Measurements from ENCODE around the gene OR14J1. TPM values are rescaled to one million over a fixed set of nuclear protein-coding genes. Genes with fewer than 3 reads are reported as not detected.
A peak's percentile ranks its signal among the peaks of the same experiment; 100 is the strongest.
"Not testable (repeated sequence)": the region's sequence is repeated elsewhere in the genome, so short reads cannot be mapped to it uniquely, and the experiment has no call there.

Gene OR14J1
- total and polyA plus RNA-seq, 5 donors from 2014 or later: not detected

DNA sequence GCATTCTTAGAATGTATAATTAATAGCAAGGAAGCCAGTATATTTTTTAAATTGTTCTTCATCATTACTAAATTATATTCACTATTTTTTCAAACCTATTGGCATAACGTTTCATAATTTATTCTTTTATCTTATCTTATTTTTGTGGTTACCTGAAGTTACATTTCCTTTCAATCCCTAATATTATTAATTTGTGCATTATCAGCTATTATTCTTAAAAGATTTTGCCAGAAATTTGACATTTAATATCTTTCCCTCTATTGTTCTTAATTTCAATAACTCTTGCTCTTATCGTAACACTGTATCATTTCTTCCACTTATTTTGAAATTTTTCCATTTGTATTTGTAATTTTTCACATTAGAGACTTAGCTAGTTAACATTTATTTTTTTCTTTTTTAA lies 18.4 kb downstream of the OR14J1 start:
- peaks cover 15% of the 10 kb centered on the region for H3K27me3 Mint-ChIP-seq
- H3K27me3 ChIP-seq (ENCODE audit: control insufficient read depth, insufficient read depth, low read length): peaks cover 2% of the 10 kb centered on the region
- H3K4me1 Mint-ChIP-seq: peaks cover 0 to 2% (median under 1%) of the 10 kb centered on the region in 4 donors
- no peak overlapping the region for H3K4me3 ChIP-seq (ENCODE audit: low read depth, low read length)
- no peaks in the 10 kb centered on the region for H3K9me3 Mint-ChIP-seq
- no peaks in the 10 kb centered on the region for H3K36me3 Mint-ChIP-seq
- H3K36me3 ChIP-seq (ENCODE audit: control insufficient read depth, insufficient read depth, low read length): no peaks in the 10 kb centered on the region
- H3K4me3 Mint-ChIP-seq: no peak overlapping the region
- no peak overlapping the region for H3K27ac Mint-ChIP-seq
- ATAC-seq (ENCODE audit: low read depth in 2 of 2) (no peak), DNase-seq (no peak)
- no peaks in the 10 kb centered on the region for H3K4me1 ChIP-seq (ENCODE audit: control insufficient read depth, insufficient read depth, low read length, poor library complexity, severe bottlenecking)
- no peaks in the 10 kb centered on the region for H3K9me3 ChIP-seq (ENCODE audit: control insufficient read depth in 2 of 2, low read length in 2 of 2)
- no peak overlapping the region for H3K27ac ChIP-seq (ENCODE audit: insufficient read depth, low read length, poor library complexity, severe bottlenecking)

DNA sequence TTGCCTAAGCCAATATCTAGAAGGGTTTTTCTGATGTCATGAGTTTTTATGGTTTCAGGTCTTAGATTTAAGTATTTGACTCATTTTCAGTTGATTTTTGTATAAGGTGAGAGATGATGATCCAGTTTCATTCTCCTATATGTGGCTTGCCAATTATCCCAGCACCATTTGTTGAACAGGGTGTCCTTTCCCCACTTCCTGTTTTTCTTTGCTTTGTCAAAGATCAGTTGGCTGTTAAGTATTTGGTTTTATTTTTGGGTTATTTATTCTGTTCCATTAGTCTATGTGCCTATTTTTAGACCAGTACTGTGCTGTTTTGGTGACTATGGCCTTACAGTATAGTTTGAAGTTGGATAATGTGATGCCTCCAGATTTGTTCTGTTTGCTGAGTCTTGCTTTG lies 21.8 kb downstream of the OR14J1 start:
- not testable (repeated sequence) for DNase-seq; H3K4me1 Mint-ChIP-seq; H3K36me3 Mint-ChIP-seq; H3K36me3 ChIP-seq (ENCODE audit: control insufficient read depth, insufficient read depth, low read length); H3K4me1 ChIP-seq (ENCODE audit: control insufficient read depth, insufficient read depth, low read length, poor library complexity, severe bottlenecking); H3K4me3 ChIP-seq (ENCODE audit: low read depth, low read length); H3K27me3 ChIP-seq (ENCODE audit: control insufficient read depth, insufficient read depth, low read length); H3K9me3 ChIP-seq (ENCODE audit: control insufficient read depth in 2 of 2, low read length in 2 of 2); H3K27ac ChIP-seq (ENCODE audit: insufficient read depth, low read length, poor library complexity, severe bottlenecking); H3K9me3 Mint-ChIP-seq; H3K4me3 Mint-ChIP-seq; H3K27ac Mint-ChIP-seq; ATAC-seq (ENCODE audit: low read depth in 2 of 2)
- H3K27me3 Mint-ChIP-seq: peaks cover 11% of the 10 kb centered on the region

DNA sequence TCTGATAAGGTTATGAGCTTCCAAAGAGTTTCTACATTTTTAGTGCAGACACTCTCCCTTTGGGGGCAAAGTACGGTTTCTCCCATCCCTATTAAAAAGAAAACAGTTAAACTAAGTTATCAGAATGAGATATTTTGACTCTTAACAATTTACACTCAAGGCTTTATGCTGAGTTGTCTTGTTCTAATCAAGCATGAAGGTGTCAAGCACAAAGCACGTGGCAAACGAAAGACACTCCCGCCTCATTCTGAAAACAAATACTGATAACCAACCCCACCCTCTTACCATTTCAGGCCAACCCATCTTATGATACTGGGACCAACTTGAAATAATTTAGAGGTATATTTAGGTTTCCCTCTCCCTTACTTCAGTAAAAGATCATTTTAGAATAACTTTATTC lies 24.3 kb downstream of the OR14J1 start:
- Histone ChIP-seq H3K4me3 (ENCODE audit: low read depth, low read length) (no peak overlapping the region), H3K9me3 (ENCODE audit: control insufficient read depth in 2 of 2, low read length in 2 of 2) (no peaks in the 10 kb centered on the region), H3K4me1 (ENCODE audit: control insufficient read depth, insufficient read depth, low read length, poor library complexity, severe bottlenecking) (no peaks in the 10 kb centered on the region), H3K27ac (ENCODE audit: insufficient read depth, low read length, poor library complexity, severe bottlenecking) (no peak overlapping the region), H3K27me3 (ENCODE audit: control insufficient read depth, insufficient read depth, low read length) (peaks cover 7% of the 10 kb centered on the region), H3K36me3 (ENCODE audit: control insufficient read depth, insufficient read depth, low read length) (no peaks in the 10 kb centered on the region)
- no peak for ATAC-seq (ENCODE audit: low read depth in 2 of 2)
- H3K9me3 Mint-ChIP-seq: peaks cover 0 to 1% (median 0%) of the 10 kb centered on the region in 7 donors
- no peaks in the 10 kb centered on the region for H3K36me3 Mint-ChIP-seq
- no peak for DNase-seq
- no peak overlapping the region for H3K27ac Mint-ChIP-seq
- H3K27me3 Mint-ChIP-seq: peaks cover 24% of the 10 kb centered on the region
- no peak overlapping the region for H3K4me3 Mint-ChIP-seq
- H3K4me1 Mint-ChIP-seq: peaks cover 0 to 2% (median under 1%) of the 10 kb centered on the region in 4 donors

DNA sequence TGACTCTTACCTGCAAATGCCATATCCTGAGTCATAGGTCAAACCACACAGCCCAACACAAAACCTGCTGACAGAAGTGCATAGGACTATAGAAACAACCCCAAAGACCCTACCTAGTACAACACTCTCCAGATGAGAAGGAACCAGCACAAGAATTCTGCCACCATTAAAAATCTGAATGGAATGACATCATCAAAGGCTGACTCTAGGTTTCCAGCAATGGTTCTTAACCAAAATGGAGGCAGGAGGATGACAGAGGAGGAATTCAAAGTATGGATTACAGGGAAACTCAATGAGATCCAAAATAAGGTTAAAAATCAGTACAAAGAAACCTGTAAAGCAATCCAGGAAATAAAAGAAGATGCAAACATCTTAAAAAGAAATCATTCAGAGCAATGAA lies 31.2 kb downstream of the OR14J1 start:
- Mint-ChIP-seq H3K27ac (peak overlapping the region in 1 of 3 donors; percentile 33), H3K4me1 (no peaks in the 10 kb centered on the region), H3K27me3 (peaks cover 32% of the 10 kb centered on the region), H3K9me3 (peaks cover 0 to 4% (median 1%) of the 10 kb centered on the region in 7 donors), H3K36me3 (no peaks in the 10 kb centered on the region), H3K4me3 (no peak overlapping the region)
- H3K27ac ChIP-seq (ENCODE audit: insufficient read depth, low read length, poor library complexity, severe bottlenecking): no peak overlapping the region
- H3K4me3 ChIP-seq (ENCODE audit: low read depth, low read length): no peak overlapping the region
- no peaks in the 10 kb centered on the region for H3K9me3 ChIP-seq (ENCODE audit: control insufficient read depth in 2 of 2, low read length in 2 of 2)
- no peaks in the 10 kb centered on the region for H3K36me3 ChIP-seq (ENCODE audit: control insufficient read depth, insufficient read depth, low read length)
- no peaks in the 10 kb centered on the region for H3K4me1 ChIP-seq (ENCODE audit: control insufficient read depth, insufficient read depth, low read length, poor library complexity, severe bottlenecking)
- ATAC-seq (ENCODE audit: low read depth in 2 of 2) (no peak), DNase-seq (no peak)
- H3K27me3 ChIP-seq (ENCODE audit: control insufficient read depth, insufficient read depth, low read length): peaks cover 5% of the 10 kb centered on the region

DNA sequence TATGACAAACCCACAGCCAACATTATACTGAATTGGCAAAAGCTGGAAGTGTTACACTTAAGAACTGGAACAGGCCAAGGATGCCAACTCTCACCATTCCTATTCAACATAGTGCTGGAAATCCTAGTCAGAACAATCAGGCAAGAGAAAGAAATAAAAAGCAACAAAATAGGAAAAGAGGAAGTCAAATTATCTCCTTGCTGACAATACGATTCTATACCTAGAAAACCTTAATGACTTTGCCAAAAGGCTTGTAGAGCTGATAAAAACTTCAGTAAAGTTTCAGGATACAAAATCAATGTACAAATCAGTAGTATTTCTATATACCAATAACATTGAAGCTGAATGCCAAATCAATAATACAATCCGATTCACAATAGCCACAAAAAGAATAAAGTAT lies 34.8 kb downstream of the OR14J1 start:
- Histone ChIP-seq H3K4me3 (ENCODE audit: low read depth, low read length) (no peak overlapping the region), H3K27me3 (ENCODE audit: control insufficient read depth, insufficient read depth, low read length) (peaks cover 11% of the 10 kb centered on the region), H3K9me3 (ENCODE audit: control insufficient read depth in 2 of 2, low read length in 2 of 2) (no peaks in the 10 kb centered on the region), H3K36me3 (ENCODE audit: control insufficient read depth, insufficient read depth, low read length) (no peaks in the 10 kb centered on the region), H3K27ac (ENCODE audit: insufficient read depth, low read length, poor library complexity, severe bottlenecking) (no peak overlapping the region), H3K4me1 (ENCODE audit: control insufficient read depth, insufficient read depth, low read length, poor library complexity, severe bottlenecking) (no peaks in the 10 kb centered on the region)
- peaks cover 17% of the 10 kb centered on the region for H3K27me3 Mint-ChIP-seq
- H3K9me3 Mint-ChIP-seq: peaks cover 0 to 4% (median 0%) of the 10 kb centered on the region in 7 donors
- no peaks in the 10 kb centered on the region for H3K36me3 Mint-ChIP-seq
- H3K27ac Mint-ChIP-seq: no peak overlapping the region
- no peak for ATAC-seq (ENCODE audit: low read depth in 2 of 2)
- H3K4me3 Mint-ChIP-seq: no peak overlapping the region
- no peak for DNase-seq
- no peaks in the 10 kb centered on the region for H3K4me1 Mint-ChIP-seq

DNA sequence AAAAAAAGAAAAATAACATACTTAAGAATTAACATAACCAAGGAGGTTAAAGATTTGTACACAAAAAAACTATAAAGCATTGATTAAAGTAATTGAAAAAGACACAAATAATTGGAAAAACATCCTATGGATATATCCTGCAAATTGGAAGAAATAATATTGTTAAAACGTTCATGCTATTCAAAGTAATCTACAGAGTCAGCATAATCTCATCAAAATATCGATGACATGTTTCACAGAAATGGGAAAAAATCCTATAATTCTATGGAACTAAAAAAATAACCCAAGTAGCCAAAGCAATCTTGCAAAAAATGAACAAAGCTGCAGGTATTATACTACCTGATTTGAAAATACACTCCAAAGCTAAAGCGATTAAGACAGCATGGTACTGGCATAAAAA lies 43.9 kb downstream of the OR14J1 start:
- H3K4me3 ChIP-seq (ENCODE audit: low read depth, low read length): no peak overlapping the region
- Mint-ChIP-seq H3K4me3 (no peak overlapping the region), H3K36me3 (no peaks in the 10 kb centered on the region), H3K9me3 (peaks cover 0 to 1% (median under 1%) of the 10 kb centered on the region in 7 donors), H3K4me1 (no peaks in the 10 kb centered on the region), H3K27ac (peak overlapping the region in 1 of 3 donors; percentile 57), H3K27me3 (peaks cover 26% of the 10 kb centered on the region)
- no peak for DNase-seq
- no peaks in the 10 kb centered on the region for H3K36me3 ChIP-seq (ENCODE audit: control insufficient read depth, insufficient read depth, low read length)
- ATAC-seq (ENCODE audit: low read depth in 2 of 2): no peak
- no peaks in the 10 kb centered on the region for H3K4me1 ChIP-seq (ENCODE audit: control insufficient read depth, insufficient read depth, low read length, poor library complexity, severe bottlenecking)
- H3K27ac ChIP-seq (ENCODE audit: insufficient read depth, low read length, poor library complexity, severe bottlenecking): no peak overlapping the region
- no peaks in the 10 kb centered on the region for H3K9me3 ChIP-seq (ENCODE audit: control insufficient read depth in 2 of 2, low read length in 2 of 2)
- H3K27me3 ChIP-seq (ENCODE audit: control insufficient read depth, insufficient read depth, low read length): peaks cover 6% of the 10 kb centered on the region

DNA sequence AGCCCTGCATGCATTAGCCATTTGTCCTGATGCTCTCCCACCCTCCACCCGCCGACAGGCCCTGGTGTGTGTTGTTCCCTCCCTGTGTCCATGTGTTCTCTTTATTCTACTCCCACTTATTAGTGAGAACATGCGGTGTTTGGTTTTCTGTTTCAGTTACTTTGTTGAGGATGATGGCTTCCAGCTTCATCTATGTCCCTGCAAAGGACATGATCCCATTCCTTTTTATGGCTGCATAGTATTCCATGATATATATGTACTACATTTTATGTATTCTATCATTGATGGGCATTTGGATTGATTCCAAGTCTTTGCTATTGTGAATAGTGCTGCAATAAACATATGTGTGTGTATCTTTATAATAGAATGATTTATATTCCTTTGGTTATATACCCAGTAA lies 47.8 kb downstream of the OR14J1 start:
- not testable (repeated sequence) for H3K4me3 Mint-ChIP-seq; DNase-seq; H3K4me1 ChIP-seq (ENCODE audit: control insufficient read depth, insufficient read depth, low read length, poor library complexity, severe bottlenecking); H3K9me3 ChIP-seq (ENCODE audit: control insufficient read depth in 2 of 2, low read length in 2 of 2); ATAC-seq (ENCODE audit: low read depth in 2 of 2); H3K27me3 ChIP-seq (ENCODE audit: control insufficient read depth, insufficient read depth, low read length); H3K27ac Mint-ChIP-seq; H3K4me1 Mint-ChIP-seq; H3K36me3 Mint-ChIP-seq; H3K4me3 ChIP-seq (ENCODE audit: low read depth, low read length); H3K36me3 ChIP-seq (ENCODE audit: control insufficient read depth, insufficient read depth, low read length); H3K27ac ChIP-seq (ENCODE audit: insufficient read depth, low read length, poor library complexity, severe bottlenecking)
- H3K27me3 Mint-ChIP-seq: peaks cover 18% of the 10 kb centered on the region
- H3K9me3 Mint-ChIP-seq: peaks cover 0 to 11% (median 6%) of the 10 kb centered on the region in 7 donors

DNA sequence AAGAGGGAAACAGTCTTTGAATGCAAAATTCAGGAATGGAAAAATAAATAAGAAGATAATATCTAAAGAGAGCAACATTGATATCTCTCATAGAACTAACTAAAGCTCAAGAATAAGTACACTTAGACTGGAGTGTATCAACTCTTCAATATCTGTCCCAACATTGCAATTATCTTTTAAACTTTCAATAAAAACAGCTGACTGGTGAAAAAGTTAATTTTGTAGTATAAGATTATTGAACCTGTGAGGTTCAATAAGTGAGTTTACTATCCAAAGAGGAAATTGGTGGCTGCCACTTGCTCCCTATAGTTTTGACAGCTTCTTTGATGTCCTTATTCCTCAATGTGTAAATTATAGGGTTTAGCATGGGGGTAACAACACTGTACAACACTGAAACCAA lies 53.5 kb downstream of the OR14J1 start:
- H3K4me3 Mint-ChIP-seq: no peak overlapping the region
- peaks cover 11% of the 10 kb centered on the region for H3K27me3 Mint-ChIP-seq
- DNase-seq (no peak), ATAC-seq (ENCODE audit: low read depth in 2 of 2) (no peak)
- peaks cover 0 to 14% (median 6%) of the 10 kb centered on the region in 7 donors for H3K9me3 Mint-ChIP-seq
- H3K27ac Mint-ChIP-seq: no peak overlapping the region
- no peak overlapping the region for H3K4me3 ChIP-seq (ENCODE audit: low read depth, low read length)
- no peaks in the 10 kb centered on the region for H3K9me3 ChIP-seq (ENCODE audit: control insufficient read depth in 2 of 2, low read length in 2 of 2)
- no peak overlapping the region for H3K27ac ChIP-seq (ENCODE audit: insufficient read depth, low read length, poor library complexity, severe bottlenecking)
- no peaks in the 10 kb centered on the region for H3K4me1 ChIP-seq (ENCODE audit: control insufficient read depth, insufficient read depth, low read length, poor library complexity, severe bottlenecking)
- H3K36me3 ChIP-seq (ENCODE audit: control insufficient read depth, insufficient read depth, low read length): no peaks in the 10 kb centered on the region
- no peaks in the 10 kb centered on the region for H3K4me1 Mint-ChIP-seq
- H3K27me3 ChIP-seq (ENCODE audit: control insufficient read depth, insufficient read depth, low read length): peaks cover 15% of the 10 kb centered on the region
- H3K36me3 Mint-ChIP-seq: peaks cover 3% of the 10 kb centered on the region

Data from CD4-positive, CD25-positive, alpha-beta regulatory T cell (primary cell).